ENCODE measurements around the gene GABARAP. TPM values are rescaled to one million over a fixed set of nuclear protein-coding genes. Genes with fewer than 3 reads are reported as not detected.

The GABARAP gene
- polyA plus RNA-seq, 1 of the 3 experiments (the other 2 are of a cell fraction), result 585 TPM

GRCh38 chr17:7195971-7196370, 46.3 kb downstream of the GABARAP start:
- no peak overlapping the region for H3K4me3 ChIP-seq (ENCODE audit: low read depth in 2 of 2, low read length in 1 of 2)
- no peaks in the 10 kb centered on the region for H3K27me3 ChIP-seq (ENCODE audit: insufficient read depth)
- H3K27ac ChIP-seq (ENCODE audit: low read depth in 2 of 2, low read length in 1 of 2), result no peak overlapping the region
- no peak for DNase-seq
- no peak overlapping the region for H2AFZ ChIP-seq (ENCODE audit: low read depth)
- no peaks in the 10 kb centered on the region for H4K20me1 ChIP-seq (ENCODE audit: insufficient read depth)
- H3K79me2 ChIP-seq (ENCODE audit: insufficient read depth), result no peaks in the 10 kb centered on the region
- ChIA-PET POLR2A (no interaction called here), CTCF (interaction anchor here (1.3 to 2.4 kb wide), 2 partner anchors 18 to 150 kb away, joined by 3 to 8 read pairs; no protein-coding TSS in a partner anchor)
- peaks cover 2% of the 10 kb centered on the region for H3F3A ChIP-seq (replicated peaks; ENCODE audit: insufficient read depth)
- no peak overlapping the region for H3K9ac ChIP-seq
- TF ChIP-seq JUND (IDR thresholded peaks at IDR 0.05), result no peak
- TF ChIP-seq YY1 (IDR thresholded peaks at IDR 0.05; ENCODE audit: low read depth), result no peak
- no peak for TF ChIP-seq NRF1 (IDR thresholded peaks at IDR 0.05; ENCODE audit: low read depth, low read length)
- TF ChIP-seq SIN3A (IDR thresholded peaks at IDR 0.05; ENCODE audit: borderline replicate concordance, low read depth, low read length), result no peak
- TF ChIP-seq SMC3 (IDR thresholded peaks at IDR 0.05; ENCODE audit: low read depth, low read length), result no peak
- TF ChIP-seq RAD21 (IDR thresholded peaks at IDR 0.05; ENCODE audit: low read length), result no peak
- no peak for TF ChIP-seq MXI1 (IDR thresholded peaks at IDR 0.05; ENCODE audit: low read depth, low read length)
- no peak for TF ChIP-seq ZBTB33 (IDR thresholded peaks at IDR 0.05; ENCODE audit: borderline replicate concordance, low read depth)
- no peak for TF ChIP-seq FOXM1 (IDR thresholded peaks at IDR 0.05; ENCODE audit: low read depth)
- no peak for TF ChIP-seq RFX5 (IDR thresholded peaks at IDR 0.05; ENCODE audit: low read length)
- no peak for TF ChIP-seq PBX3 (IDR thresholded peaks at IDR 0.05)
- TF ChIP-seq RXRA (IDR thresholded peaks at IDR 0.05; ENCODE audit: borderline replicate concordance, low read depth), result no peak
- no peak for TF ChIP-seq FOXJ3 (CRISPR knock-in tag; IDR thresholded peaks at IDR 0.05)
- no peak for TF ChIP-seq ELF1 (IDR thresholded peaks at IDR 0.05)
- TF ChIP-seq TCF12 (IDR thresholded peaks at IDR 0.05), result no peak
- TF ChIP-seq, protein P1, sequence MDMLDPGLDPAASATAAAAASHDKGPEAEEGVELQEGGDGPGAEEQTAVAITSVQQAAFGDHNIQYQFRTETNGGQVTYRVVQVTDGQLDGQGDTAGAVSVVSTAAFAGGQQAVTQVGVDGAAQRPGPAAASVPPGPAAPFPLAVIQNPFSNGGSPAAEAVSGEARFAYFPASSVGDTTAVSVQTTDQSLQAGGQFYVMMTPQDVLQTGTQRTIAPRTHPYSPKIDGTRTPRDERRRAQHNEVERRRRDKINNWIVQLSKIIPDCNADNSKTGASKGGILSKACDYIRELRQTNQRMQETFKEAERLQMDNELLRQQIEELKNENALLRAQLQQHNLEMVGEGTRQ (IDR thresholded peaks at IDR 0.05; ENCODE audit: borderline replicate concordance, low read depth, low read length), result no peak
- H3K4me1 ChIP-seq (ENCODE audit: control insufficient read depth in 1 of 2, insufficient read depth in 2 of 2, low read depth in 1 of 2, low read length in 1 of 2), result no peaks in the 10 kb centered on the region
- H3K36me3 ChIP-seq (replicated peaks in 1 of 2; ENCODE audit: control insufficient read depth in 1 of 2, insufficient read depth in 2 of 2, low read length in 1 of 2), result peaks cover 27 to 41% of the 10 kb centered on the region in 2 experiments
- WGBS (ENCODE audit: low lambda C conversion rate), result 86% methylated on average over 7 of the region's 12 CpGs
- no peak overlapping the region for H3K4me2 ChIP-seq
- H3K9me2 ChIP-seq, result no peaks in the 10 kb centered on the region
- no peaks in the 10 kb centered on the region for H3K9me3 ChIP-seq
